IMR-90 (cell line): ENCODE measurements around the gene NAV1. TPM values are rescaled to one million over a fixed set of nuclear protein-coding genes. Genes with fewer than 3 reads are reported as not detected.

Experiments
- ATAC-seq: fragments of 200-7000 bp; cut with Tn5 transposase; 2 replicates; pipeline ENCODE4 v1.9.1; 2020; ENCODE audit warnings: low read depth, mild to moderate bottlenecking, moderate library complexity
- BruUV-seq: library from RNA; stranded (reverse); fragments of 400-500 nt; replicated peaks from 2 replicates; lab custom pipeline; 2021; lab: Mats Ljungman, UMichigan
- CTCF ChIA-PET: fragments of 300-600 bp; formaldehyde crosslinking; extraction: SDS; loops from one replicate; lab custom pipeline; 2021; ENCODE audit warnings: antibody characterized with exemption; lab: Yijun Ruan, JAX
- POLR2A ChIA-PET: fragments of 300-600 bp; sonication (Branson Sonifier 250); formaldehyde crosslinking; loops from one replicate; lab custom pipeline; 2022; ENCODE audit warnings: antibody characterized with exemption; ENCODE audit not compliant: unreplicated experiment; lab: Charles Lee
- DNase-seq: peaks from one replicate; pipeline ENCODE4 v3.0.0; 2013
- H2AFZ ChIP-seq: replicated peaks from 2 replicates; pipeline ENCODE3; 2013; ENCODE audit warnings: low read length, mild to moderate bottlenecking; ENCODE audit not compliant: poor library complexity
- H2AK5ac ChIP-seq: 2 replicates; pipeline ENCODE4 v1.6.1; 2013; ENCODE audit warnings: low read depth, low read length, inconsistent platforms
- H2AK9ac ChIP-seq: replicated peaks from 2 replicates; pipeline ENCODE3; 2013; ENCODE audit warnings: mild to moderate bottlenecking, low read depth, low read length, moderate library complexity; ENCODE audit not compliant: poor library complexity
- H2BK120ac ChIP-seq: 2 replicates; pipeline ENCODE4 v1.6.1; 2013; ENCODE audit warnings: low read depth, low read length, inconsistent platforms
- H2BK15ac ChIP-seq: 3 replicates; pipeline ENCODE4 v1.6.1; 2013; ENCODE audit warnings: low read depth, low read length, inconsistent platforms
- H2BK20ac ChIP-seq: 2 replicates; pipeline ENCODE4 v1.6.1; 2013; ENCODE audit warnings: low read depth, mild to moderate bottlenecking, inconsistent platforms, low read length, moderate library complexity
- H2BK5ac ChIP-seq: 2 replicates; pipeline ENCODE4 v1.6.1; 2013; ENCODE audit warnings: mild to moderate bottlenecking, low read depth, low read length, inconsistent platforms; ENCODE audit not compliant: poor library complexity, severe bottlenecking
- H3K14ac ChIP-seq: replicated peaks from 2 replicates; pipeline ENCODE4 v1.6.1; 2013; ENCODE audit warnings: low read depth, low read length, inconsistent platforms
- H3K18ac ChIP-seq: 2 replicates; pipeline ENCODE4 v1.6.1; 2013; ENCODE audit warnings: low read depth, low read length, control low read depth
- H3K23ac ChIP-seq: 2 replicates; pipeline ENCODE4 v1.6.1; 2013; ENCODE audit warnings: low read depth, low read length, inconsistent platforms
- H3K27ac ChIP-seq: 2 replicates; pipeline ENCODE4 v1.5.1; 2013; ENCODE audit warnings: mild to moderate bottlenecking, control low read depth, low read length; ENCODE audit not compliant: insufficient read depth
- H3K27me3 ChIP-seq: 2 replicates; pipeline ENCODE4 v1.6.1; 2013; ENCODE audit warnings: low read length; ENCODE audit not compliant: control insufficient read depth, insufficient read depth
- H3K36me3 ChIP-seq: 2 replicates; pipeline ENCODE4 v1.6.1; 2013; ENCODE audit warnings: low read length, mixed read lengths; ENCODE audit not compliant: control insufficient read depth, insufficient read depth
- H3K4ac ChIP-seq: 2 replicates; pipeline ENCODE4 v1.6.1; 2013; ENCODE audit warnings: low read depth, low read length, inconsistent platforms
- H3K4me1 ChIP-seq: 2 replicates; pipeline ENCODE4 v1.6.1; 2013; ENCODE audit warnings: low read length, mixed read lengths; ENCODE audit not compliant: control insufficient read depth, insufficient read depth
- H3K4me2 ChIP-seq: 2 replicates; pipeline ENCODE4 v1.6.1; 2013; ENCODE audit warnings: low read depth, mild to moderate bottlenecking, control low read depth, low read length, moderate library complexity
- H3K4me3 ChIP-seq: 2 replicates; pipeline ENCODE4 v1.5.1; 2013; ENCODE audit warnings: low read depth, mild to moderate bottlenecking, control low read depth, low read length, moderate library complexity; ENCODE audit not compliant: insufficient read depth
- H3K56ac ChIP-seq: 2 replicates; pipeline ENCODE4 v1.6.1; 2013; ENCODE audit warnings: low read length, inconsistent platforms; ENCODE audit not compliant: insufficient read depth; ENCODE audit errors: extremely low read depth
- H3K79me1 ChIP-seq, 2 experiments: 2 replicates each; pipeline ENCODE4 v1.6.1; 2013; ENCODE audit warnings: low read length in 2 of 2, inconsistent platforms in 1 of 2, low read depth in 1 of 2
- H3K9ac ChIP-seq: 2 replicates; pipeline ENCODE4 v1.6.1; 2013; ENCODE audit warnings: low read depth, low read length, control low read depth
- H3K9me1 ChIP-seq: 2 replicates; pipeline ENCODE4 v1.6.1; 2013; ENCODE audit warnings: low read length, inconsistent platforms; ENCODE audit not compliant: insufficient read depth
- H3K9me3 ChIP-seq: 2 replicates; pipeline ENCODE4 v1.6.1; 2013; ENCODE audit warnings: low read length; ENCODE audit not compliant: control insufficient read depth, insufficient read depth
- H4K20me1 ChIP-seq: 2 replicates; pipeline ENCODE4 v1.6.1; 2013; ENCODE audit warnings: low read length, inconsistent platforms; ENCODE audit not compliant: insufficient read depth
- H4K5ac ChIP-seq: 2 replicates; pipeline ENCODE4 v1.6.1; 2013; ENCODE audit warnings: mild to moderate bottlenecking, low read depth, low read length, control low read depth
- H4K8ac ChIP-seq, 2 experiments: 2 replicates each; pipeline ENCODE4 v1.6.1; 2013; ENCODE audit warnings: low read depth in 2 of 2, low read length in 2 of 2, control low read depth in 1 of 2, inconsistent platforms in 1 of 2
- H4K91ac ChIP-seq: 2 replicates; pipeline ENCODE4 v1.6.1; 2013; ENCODE audit warnings: low read depth, low read length, inconsistent platforms; ENCODE audit not compliant: insufficient read depth
- BHLHE40 ChIP-seq: fragments of 150-350 bp; IDR thresholded peaks from 2 replicates; pipeline ENCODE4 v1.6.1; 2016; ENCODE audit warnings: mild to moderate bottlenecking, low read depth, low read length
- CEBPB ChIP-seq: IDR thresholded peaks from 2 replicates; pipeline ENCODE4 v1.6.1; 2012; ENCODE audit warnings: low read depth, low read length, improper control_type of control experiment
- CHD1 ChIP-seq: IDR thresholded peaks from 2 replicates; pipeline ENCODE4 v1.6.1; 2012; ENCODE audit warnings: low read depth, low read length, improper control_type of control experiment
- MAFK ChIP-seq: IDR thresholded peaks from 2 replicates; pipeline ENCODE4 v1.6.1; 2012; ENCODE audit warnings: low read depth, low read length, improper control_type of control experiment
- MXI1 ChIP-seq: IDR thresholded peaks from 2 replicates; pipeline ENCODE4 v1.6.1; 2012; ENCODE audit warnings: low read depth, mild to moderate bottlenecking, low read length, moderate library complexity, borderline replicate concordance
- NFE2L2 ChIP-seq: fragments of 150-350 bp; IDR thresholded peaks from 2 replicates; pipeline ENCODE4 v1.6.1; 2016; ENCODE audit warnings: low read depth, mild to moderate bottlenecking, low read length
- POLR2A ChIP-seq: IDR thresholded peaks from 2 replicates; pipeline ENCODE4 v1.6.1; 2012; ENCODE audit warnings: mild to moderate bottlenecking, low read depth, low read length
- RAD21 ChIP-seq: IDR thresholded peaks from 2 replicates; pipeline ENCODE4 v1.6.1; 2012; ENCODE audit warnings: low read length, improper control_type of control experiment
- RCOR1 ChIP-seq: IDR thresholded peaks from 2 replicates; pipeline ENCODE4 v1.6.1; 2012; ENCODE audit warnings: mild to moderate bottlenecking, low read length, improper control_type of control experiment; ENCODE audit not compliant: insufficient replicate concordance
- SMC3 ChIP-seq: fragments of 150-350 bp; IDR thresholded peaks from 2 replicates; pipeline ENCODE4 v1.6.1; 2016; ENCODE audit warnings: low read depth, mild to moderate bottlenecking, antibody characterized with exemption, low read length, moderate library complexity
- WGBS, 2 experiments: methylation state at CpG; one replicate each; pipeline versions ENCODE4 v1.1.5 to v1.1.7; 2013; ENCODE audit warnings: missing lambda C conversion rate in 2 of 2; ENCODE audit not compliant: insufficient read length in 1 of 2; ENCODE audit errors: extremely low coverage in 2 of 2; 5-methylcytosine and 5-hydroxymethylcytosine counted together
- dilution Hi-C: fragments of 300-500 bp; cut with HindIII; formaldehyde crosslinking; loops from one replicate; pipeline ENCODE4 v1.14.3; 2018; ENCODE audit warnings: low sequenced_read_pairs; ENCODE audit not compliant: unreplicated experiment
- in situ Hi-C: fragments of 300-500 bp; cut with MboI; formaldehyde crosslinking; loops from 3 replicates; pipeline ENCODE4 v1.14.3; 2019; ENCODE audit warnings: low sequenced_read_pairs, inconsistent platforms, mixed read lengths
- intact Hi-C: fragments of 100-400 bp; cut with micrococcal nuclease; formaldehyde crosslinking; loops from 2 replicates; pipeline ENCODE4 v1.10.0; 2022
- polyA plus RNA-seq, 3 experiments: library from polyadenylated mRNA; depleted of rRNA; stranded (reverse); fragments of >200 nt; gene quantifications; 2 replicates each; pipeline ENCODE4 v1.2.3, GENCODE V29; 2012; ENCODE audit warnings: low replicate concordance in 1 of 3
- total RNA-seq: library from RNA; depleted of rRNA; stranded (reverse); fragments of >200 nt; gene quantifications from 2 replicates; pipeline ENCODE4 v1.2.3, GENCODE V29; 2012
- TF ChIP-seq, protein P1 (sequence below): fragments of 150-350 bp; IDR thresholded peaks from 2 replicates; pipeline ENCODE4 v1.6.1; 2017; ENCODE audit warnings: mild to moderate bottlenecking, antibody characterized with exemption, low read length, low read depth
- TF ChIP-seq, protein P2 (sequence below): conservative IDR thresholded peaks from 2 replicates; pipeline ENCODE4 v1.5.1; 2012; ENCODE audit warnings: mild to moderate bottlenecking, low read depth, low read length, improper control_type of control experiment
- TF ChIP-seq, protein P3 (sequence below): fragments of 150-350 bp; IDR thresholded peaks from 2 replicates; pipeline ENCODE4 v1.6.1; 2016; ENCODE audit warnings: low read depth, mild to moderate bottlenecking, low read length, moderate library complexity, borderline replicate concordance

The NAV1 gene
- total and polyA plus RNA-seq, 2 of the 4 experiments (the other 2 are of a cell fraction), result 14.0 to 23.1 TPM

DNA sequence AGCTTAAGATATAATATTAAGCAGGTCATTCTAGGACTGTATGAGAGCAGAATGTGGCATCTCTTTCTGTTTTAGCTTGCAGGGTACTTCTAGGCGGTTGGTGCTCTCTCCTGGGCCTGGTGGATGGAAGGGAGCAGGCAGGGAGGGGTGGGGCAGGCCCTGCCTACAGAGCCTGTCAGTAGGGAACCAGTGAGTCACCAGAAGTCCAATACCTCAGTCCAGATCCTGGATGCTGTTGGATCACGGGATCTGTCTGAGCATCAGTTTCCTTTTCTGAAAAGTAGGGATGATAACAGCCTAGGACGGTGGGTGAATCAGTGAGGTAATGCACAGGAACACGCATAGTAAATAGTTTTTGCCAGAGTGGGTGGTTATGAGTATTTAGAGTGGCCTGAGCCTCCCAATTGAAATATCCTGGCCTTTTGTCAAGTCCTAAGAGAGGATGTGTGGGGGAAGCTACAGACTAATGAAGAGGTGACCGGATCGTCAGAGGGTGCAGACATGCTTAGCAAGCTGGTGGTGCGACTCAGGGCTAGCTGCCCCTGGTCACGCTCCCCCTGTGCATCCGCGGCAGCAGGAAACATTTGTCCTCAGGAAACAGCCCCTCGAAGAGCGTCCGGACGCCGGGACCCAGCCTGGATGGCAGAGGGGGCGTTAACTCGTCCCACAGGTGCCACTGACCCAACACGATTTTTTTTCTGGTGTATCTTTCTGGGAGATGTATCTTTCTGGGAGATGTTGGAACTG lies 23.9 kb downstream of the NAV1 start:
- no peak overlapping the region for H3K4me3 ChIP-seq
- TF ChIP-seq RCOR1, result peak; percentile 75
- peak; percentile 92 for TF ChIP-seq BHLHE40
- peak; percentile 27; the same call in 1 of the 2 replicates for TF ChIP-seq MAFK
- TF ChIP-seq, protein P1, sequence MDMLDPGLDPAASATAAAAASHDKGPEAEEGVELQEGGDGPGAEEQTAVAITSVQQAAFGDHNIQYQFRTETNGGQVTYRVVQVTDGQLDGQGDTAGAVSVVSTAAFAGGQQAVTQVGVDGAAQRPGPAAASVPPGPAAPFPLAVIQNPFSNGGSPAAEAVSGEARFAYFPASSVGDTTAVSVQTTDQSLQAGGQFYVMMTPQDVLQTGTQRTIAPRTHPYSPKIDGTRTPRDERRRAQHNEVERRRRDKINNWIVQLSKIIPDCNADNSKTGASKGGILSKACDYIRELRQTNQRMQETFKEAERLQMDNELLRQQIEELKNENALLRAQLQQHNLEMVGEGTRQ, result no peak
- TF ChIP-seq SMC3, result peak; percentile 1; the same call in 1 of the 2 replicates
- TF ChIP-seq, protein P2, sequence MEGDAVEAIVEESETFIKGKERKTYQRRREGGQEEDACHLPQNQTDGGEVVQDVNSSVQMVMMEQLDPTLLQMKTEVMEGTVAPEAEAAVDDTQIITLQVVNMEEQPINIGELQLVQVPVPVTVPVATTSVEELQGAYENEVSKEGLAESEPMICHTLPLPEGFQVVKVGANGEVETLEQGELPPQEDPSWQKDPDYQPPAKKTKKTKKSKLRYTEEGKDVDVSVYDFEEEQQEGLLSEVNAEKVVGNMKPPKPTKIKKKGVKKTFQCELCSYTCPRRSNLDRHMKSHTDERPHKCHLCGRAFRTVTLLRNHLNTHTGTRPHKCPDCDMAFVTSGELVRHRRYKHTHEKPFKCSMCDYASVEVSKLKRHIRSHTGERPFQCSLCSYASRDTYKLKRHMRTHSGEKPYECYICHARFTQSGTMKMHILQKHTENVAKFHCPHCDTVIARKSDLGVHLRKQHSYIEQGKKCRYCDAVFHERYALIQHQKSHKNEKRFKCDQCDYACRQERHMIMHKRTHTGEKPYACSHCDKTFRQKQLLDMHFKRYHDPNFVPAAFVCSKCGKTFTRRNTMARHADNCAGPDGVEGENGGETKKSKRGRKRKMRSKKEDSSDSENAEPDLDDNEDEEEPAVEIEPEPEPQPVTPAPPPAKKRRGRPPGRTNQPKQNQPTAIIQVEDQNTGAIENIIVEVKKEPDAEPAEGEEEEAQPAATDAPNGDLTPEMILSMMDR, result no peak
- peak; percentile 12 for TF ChIP-seq RAD21
- TF ChIP-seq, protein P3, sequence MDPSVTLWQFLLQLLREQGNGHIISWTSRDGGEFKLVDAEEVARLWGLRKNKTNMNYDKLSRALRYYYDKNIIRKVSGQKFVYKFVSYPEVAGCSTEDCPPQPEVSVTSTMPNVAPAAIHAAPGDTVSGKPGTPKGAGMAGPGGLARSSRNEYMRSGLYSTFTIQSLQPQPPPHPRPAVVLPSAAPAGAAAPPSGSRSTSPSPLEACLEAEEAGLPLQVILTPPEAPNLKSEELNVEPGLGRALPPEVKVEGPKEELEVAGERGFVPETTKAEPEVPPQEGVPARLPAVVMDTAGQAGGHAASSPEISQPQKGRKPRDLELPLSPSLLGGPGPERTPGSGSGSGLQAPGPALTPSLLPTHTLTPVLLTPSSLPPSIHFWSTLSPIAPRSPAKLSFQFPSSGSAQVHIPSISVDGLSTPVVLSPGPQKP, result no peak
- no peak; the same call in 1 of the 2 replicates for TF ChIP-seq CHD1
- TF ChIP-seq NFE2L2, result 0 out of 2 replicates have a peak, but pooled peaks have one; percentile 1
- peak; percentile 61 for TF ChIP-seq POLR2A
- TF ChIP-seq CEBPB, result peak; percentile 52; the same call in 1 of the 2 replicates
- no peak for TF ChIP-seq MXI1

More for the DNA sequence above, 23.9 kb downstream of the NAV1 start:
- CTCF ChIA-PET, result interaction anchor here (1.0 to 1.8 kb wide), 2 partner anchors 87 to 141 kb away, joined by 3 to 4 read pairs; no protein-coding TSS in a partner anchor
- peak overlapping the region; percentile 11; the same call in 1 of the 2 replicates for H3K4me2 ChIP-seq
- H3K56ac ChIP-seq, result peak overlapping the region; percentile 92
- H3K9ac ChIP-seq, result peak overlapping the region; percentile 21
- peak overlapping the region; percentile 92 for H2AK9ac ChIP-seq
- BruUV-seq, result no TSS peak
- peak overlapping the region; percentile 40 for H3K18ac ChIP-seq
- peak overlapping the region; percentile 93 for H2BK120ac ChIP-seq
- no peaks in the 10 kb centered on the region for H3K9me3 ChIP-seq
- peak overlapping the region; percentile 47 to 93 for H4K8ac ChIP-seq
- intact Hi-C loops (loop anchor here (1.0 kb wide), 2 partner anchors 21 to 86 kb away; no protein-coding TSS in a partner anchor), dilution Hi-C loops (no loop called here), in situ Hi-C loops (loop anchor here (5.0 to 10.0 kb wide), 2 partner anchors 62 to 84 kb away; no protein-coding TSS in a partner anchor)
- WGBS, 2 experiments, result 16% methylated on average over 5 of the region's 18 CpGs; no CpG with 5 or more reads in 1 of the 2 experiments
- ATAC-seq, result peak; percentile 72
- H3K79me1 ChIP-seq, result peaks cover 34 to 78% of the 10 kb centered on the region in 2 experiments
- peak overlapping the region; percentile 99 for H2BK5ac ChIP-seq
- H3K4ac ChIP-seq, result peak overlapping the region; percentile 97
- H3K14ac ChIP-seq, result peak overlapping the region; percentile 85
- peak overlapping the region; percentile 91 for H2BK20ac ChIP-seq
- H3K4me1 ChIP-seq, result peaks cover 32% of the 10 kb centered on the region
- H2AK5ac ChIP-seq, result peak overlapping the region; percentile 89
- POLR2A ChIA-PET, result interaction anchor here (1.0 to 1.2 kb wide), 2 partner anchors 40 to 87 kb away, joined by 4 to 9 read pairs; no protein-coding TSS in a partner anchor
- peak overlapping the region; percentile 5 for H4K5ac ChIP-seq
- peak overlapping the region; percentile 42; the same call in 2 of the 3 replicates for H2BK15ac ChIP-seq
- H3K27me3 ChIP-seq, result no peaks in the 10 kb centered on the region
- peak overlapping the region; percentile 82 for H3K27ac ChIP-seq
- H2AFZ ChIP-seq, result peak overlapping the region; percentile 64
- peaks cover 11% of the 10 kb centered on the region for H4K20me1 ChIP-seq
- no peaks in the 10 kb centered on the region; the same call in 1 of the 2 replicates for H3K36me3 ChIP-seq
- H4K91ac ChIP-seq, result peak overlapping the region; percentile 99
- peak overlapping the region; percentile 82 for H3K23ac ChIP-seq
- peak; percentile 97 for DNase-seq
- H3K9me1 ChIP-seq, result peaks cover 27% of the 10 kb centered on the region
